ENCODE results near the gene FKTN.
A peak's percentile ranks its signal among the peaks of the same experiment; 100 is the strongest.
"Not testable (repeated sequence)": the region's sequence is repeated elsewhere in the genome, so short reads cannot be mapped to it uniquely, and the experiment has no call there.

FKTN gene

DNA sequence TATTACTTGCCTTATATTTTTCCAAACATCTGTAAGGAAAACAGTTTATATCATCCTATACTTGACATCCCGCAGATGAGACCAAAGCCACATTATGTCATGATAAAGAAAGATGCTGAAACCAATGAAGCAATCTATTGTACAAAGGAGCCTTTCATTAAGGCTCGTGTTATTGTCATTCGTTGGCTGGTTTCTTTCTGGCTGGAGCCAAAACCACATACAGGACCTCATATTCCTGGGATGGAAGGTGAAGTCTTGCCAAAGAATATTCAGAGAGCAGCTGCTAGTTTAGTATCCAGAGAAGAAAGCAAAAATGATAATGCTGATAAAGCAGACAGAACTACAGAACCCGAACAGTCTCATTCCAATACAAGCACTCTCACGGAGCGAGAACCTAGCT lies 36.9 kb upstream of the FKTN start:
- ATAC-seq (ENCODE audit: low read depth); H3K4me1 ChIP-seq (ENCODE audit: insufficient read depth, poor library complexity, severe bottlenecking): not testable (repeated sequence)

DNA sequence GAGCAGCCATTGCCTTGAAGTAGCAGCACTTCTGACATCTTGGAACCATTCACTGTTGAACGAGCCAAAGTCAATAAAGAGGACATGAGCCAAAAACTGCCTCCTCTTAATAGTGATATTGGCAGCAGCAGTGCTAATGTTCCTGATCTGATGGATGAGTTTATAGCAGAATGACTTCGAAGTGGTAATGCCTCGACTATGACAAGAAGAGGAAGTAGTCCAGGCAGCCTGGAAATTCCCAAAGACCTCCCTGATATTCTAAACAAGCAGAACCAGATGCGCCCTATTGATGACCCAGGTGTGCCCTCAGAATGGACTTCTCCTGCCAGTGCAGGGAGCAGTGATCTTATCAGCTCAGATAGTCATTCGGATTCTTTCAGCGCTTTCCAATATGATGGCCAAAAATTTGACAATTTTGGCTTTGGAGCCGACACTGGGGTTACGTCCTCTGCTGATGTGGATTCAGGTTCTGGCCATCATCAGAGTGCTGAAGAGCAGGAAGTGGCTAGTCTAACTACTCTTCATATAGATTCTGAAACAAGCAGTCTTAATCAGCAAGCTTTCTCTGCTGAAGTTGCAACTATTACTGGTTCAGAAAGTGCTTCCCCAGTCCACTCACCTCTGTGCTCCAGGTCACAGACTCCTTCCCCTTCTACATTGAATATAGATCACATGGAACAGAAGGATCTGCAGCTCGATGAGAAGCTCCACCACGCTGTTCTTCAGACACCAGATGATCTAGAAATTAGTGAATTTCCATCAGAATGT lies 35.1 kb upstream of the FKTN start:
- DNase-seq (ENCODE audit: low spot score); H3K36me3 ChIP-seq (ENCODE audit: low read depth); H3K27me3 ChIP-seq (ENCODE audit: insufficient read depth, poor library complexity, severe bottlenecking); H3K9me3 ChIP-seq (ENCODE audit: severe bottlenecking); H3K4me3 ChIP-seq (ENCODE audit: severe bottlenecking); H3K27ac ChIP-seq (ENCODE audit: poor library complexity, severe bottlenecking); ATAC-seq (ENCODE audit: low read depth); H3K4me1 ChIP-seq (ENCODE audit: insufficient read depth, poor library complexity, severe bottlenecking): not testable (repeated sequence)

More for the DNA sequence above, 36.9 kb upstream of the FKTN start:
- not testable (repeated sequence) for H3K9me3 ChIP-seq (ENCODE audit: severe bottlenecking); H3K27me3 ChIP-seq (ENCODE audit: insufficient read depth, poor library complexity, severe bottlenecking); H3K27ac ChIP-seq (ENCODE audit: poor library complexity, severe bottlenecking); H3K36me3 ChIP-seq (ENCODE audit: low read depth); DNase-seq (ENCODE audit: low spot score); H3K4me3 ChIP-seq (ENCODE audit: severe bottlenecking)

GRCh38 chr9:105531530-105531929 lies 26.4 kb upstream of the FKTN start:
- DNase-seq (ENCODE audit: low spot score) (no peak), ATAC-seq (ENCODE audit: low read depth) (no peak)
- no peaks in the 10 kb centered on the region for H3K4me1 ChIP-seq (ENCODE audit: insufficient read depth, poor library complexity, severe bottlenecking)
- no peaks in the 10 kb centered on the region for H3K27me3 ChIP-seq (ENCODE audit: insufficient read depth, poor library complexity, severe bottlenecking)
- no peak overlapping the region for H3K27ac ChIP-seq (ENCODE audit: poor library complexity, severe bottlenecking)
- H3K36me3 ChIP-seq (ENCODE audit: low read depth) = peaks cover 23% of the 10 kb centered on the region
- no peak overlapping the region for H3K4me3 ChIP-seq (ENCODE audit: severe bottlenecking)
- H3K9me3 ChIP-seq (ENCODE audit: severe bottlenecking) = no peaks in the 10 kb centered on the region
- no peak for TF ChIP-seq CTCF (IDR thresholded peaks at IDR 0.05; ENCODE audit: poor library complexity, severe bottlenecking)

- H3K36me3 ChIP-seq (ENCODE audit: low read depth) = peaks cover 36% of the 10 kb centered on the region
- no peak for ATAC-seq (ENCODE audit: low read depth)
These were observed 21.8 kb upstream of the FKTN start for GRCh38 chr9:105535920-105536668.

DNA sequence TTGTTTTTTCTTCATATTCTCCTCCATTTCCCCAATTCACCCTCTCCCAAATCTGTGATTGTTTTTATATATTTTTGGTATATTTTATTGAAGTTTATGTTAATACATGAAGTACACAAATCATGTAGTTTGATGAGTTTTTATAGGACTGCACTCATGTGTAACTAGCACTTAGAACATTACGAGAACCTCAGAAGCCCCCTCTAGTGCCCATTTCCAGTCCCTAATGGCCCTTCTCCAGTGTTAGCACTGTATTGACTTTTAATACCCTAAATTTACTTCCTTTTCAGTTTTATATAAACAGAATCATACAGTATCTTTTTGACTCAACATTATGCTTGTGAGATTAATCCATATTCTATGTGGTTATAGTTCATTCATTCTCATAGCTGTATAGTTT lies 18.5 kb upstream of the FKTN start:
- no peaks in the 10 kb centered on the region for H3K4me1 ChIP-seq (ENCODE audit: insufficient read depth, poor library complexity, severe bottlenecking)
- H3K4me3 ChIP-seq (ENCODE audit: severe bottlenecking) = no peak overlapping the region
- H3K27me3 ChIP-seq (ENCODE audit: insufficient read depth, poor library complexity, severe bottlenecking) = no peaks in the 10 kb centered on the region
- ATAC-seq (ENCODE audit: low read depth) (no peak), DNase-seq (ENCODE audit: low spot score) (no peak)
- no peaks in the 10 kb centered on the region for H3K9me3 ChIP-seq (ENCODE audit: severe bottlenecking)
- H3K36me3 ChIP-seq (ENCODE audit: low read depth) = peaks cover 30% of the 10 kb centered on the region
- H3K27ac ChIP-seq (ENCODE audit: poor library complexity, severe bottlenecking) = no peak overlapping the region
- peak; percentile 15 for TF ChIP-seq CTCF (IDR thresholded peaks at IDR 0.05; ENCODE audit: poor library complexity, severe bottlenecking)

More at GRCh38 chr9:105535920-105536668, 21.8 kb upstream of the FKTN start:
- TF ChIP-seq CTCF (IDR thresholded peaks at IDR 0.05; ENCODE audit: poor library complexity, severe bottlenecking) = no peak
- H3K4me3 ChIP-seq (ENCODE audit: severe bottlenecking) = no peak overlapping the region
- no peak for DNase-seq (ENCODE audit: low spot score)
- no peak overlapping the region for H3K27ac ChIP-seq (ENCODE audit: poor library complexity, severe bottlenecking)
- no peaks in the 10 kb centered on the region for H3K9me3 ChIP-seq (ENCODE audit: severe bottlenecking)
- H3K4me1 ChIP-seq (ENCODE audit: insufficient read depth, poor library complexity, severe bottlenecking) = no peaks in the 10 kb centered on the region
- H3K27me3 ChIP-seq (ENCODE audit: insufficient read depth, poor library complexity, severe bottlenecking) = no peaks in the 10 kb centered on the region

All from RWPE2 (cell line).